ENCODE data around the gene UBE2J2.

- TF ChIP-seq CTCF (IDR thresholded peaks at IDR 0.05; ENCODE audit: borderline replicate concordance, extremely low read depth, low read length, poor library complexity, severe bottlenecking) (no peak), EZH2 (IDR thresholded peaks at IDR 0.05; ENCODE audit: borderline replicate concordance, low read depth, low read length, severe bottlenecking) (no peak)
Measured at GRCh38 chr1:1221887-1222574, 51.6 kb downstream of the UBE2J2 start.

Data from DND-41 (cell line).